NCI-H524 treated with DMSO at 0.1 percent for 48 hours (cell line): ENCODE results near the gene HBM.
"Not testable (repeated sequence)": the region's sequence is repeated elsewhere in the genome, so short reads cannot be mapped to it uniquely, and the experiment has no call there.

ENCODE experiments used
- DNase-seq: peaks from one replicate; lab custom pipeline; 2025; lab: John Stamatoyannopoulos, UW

Gene HBM

GRCh38 chr16:165539-166374, at the start of gene HBM:
Gene HBM, plus strand, starts transcription at chr16:165978. Its CDS starts 20 bp downstream, at chr16:165998.
- no peak for DNase-seq

- DNase-seq: no peak
These were observed 49.8 kb upstream of the HBM start for GRCh38 chr16:116015-116414.

GRCh38 chr16:117379-118365, 48.1 kb upstream of the HBM start:
- peak; percentile 3 for DNase-seq

- DNase-seq: no peak
These were observed 46.9 kb upstream of the HBM start for GRCh38 chr16:118857-119256.

GRCh38 chr16:119295-119694, 46.5 kb upstream of the HBM start:
- DNase-seq: no peak

- no peak for DNase-seq
These were observed 45.8 kb upstream of the HBM start for GRCh38 chr16:119835-120491.

GRCh38 chr16:120756-121155, 45.0 kb upstream of the HBM start:
- no peak for DNase-seq

- DNase-seq: no peak
These were observed 43.4 kb upstream of the HBM start for GRCh38 chr16:122361-122760.

GRCh38 chr16:123558-124350, 42.0 kb upstream of the HBM start:
- DNase-seq: not testable (repeated sequence)

- no peak for DNase-seq
These were observed 40.8 kb upstream of the HBM start for GRCh38 chr16:125011-125410.

- no peak for DNase-seq
These were observed 36.7 kb upstream of the HBM start for GRCh38 chr16:129075-129474.

GRCh38 chr16:130533-131173, 35.1 kb upstream of the HBM start:
- DNase-seq: no peak

GRCh38 chr16:132120-132519, 33.7 kb upstream of the HBM start:
- no peak for DNase-seq

GRCh38 chr16:133716-134115, 32.1 kb upstream of the HBM start:
- DNase-seq: no peak

- no peak for DNase-seq
These were observed 27.7 kb upstream of the HBM start for GRCh38 chr16:138049-138417.

- no peak for DNase-seq
These were observed 25.5 kb upstream of the HBM start for GRCh38 chr16:140175-140857.

GRCh38 chr16:142405-142967, 23.3 kb upstream of the HBM start:
- DNase-seq: no peak

GRCh38 chr16:143047-143446, 22.7 kb upstream of the HBM start:
- DNase-seq: no peak

- DNase-seq: no peak
These were observed 22.3 kb upstream of the HBM start for GRCh38 chr16:143456-143855.

- DNase-seq: no peak
These were observed 21.0 kb upstream of the HBM start for GRCh38 chr16:144797-145252.
